ENCODE results near the gene PPIL3.

DNA sequence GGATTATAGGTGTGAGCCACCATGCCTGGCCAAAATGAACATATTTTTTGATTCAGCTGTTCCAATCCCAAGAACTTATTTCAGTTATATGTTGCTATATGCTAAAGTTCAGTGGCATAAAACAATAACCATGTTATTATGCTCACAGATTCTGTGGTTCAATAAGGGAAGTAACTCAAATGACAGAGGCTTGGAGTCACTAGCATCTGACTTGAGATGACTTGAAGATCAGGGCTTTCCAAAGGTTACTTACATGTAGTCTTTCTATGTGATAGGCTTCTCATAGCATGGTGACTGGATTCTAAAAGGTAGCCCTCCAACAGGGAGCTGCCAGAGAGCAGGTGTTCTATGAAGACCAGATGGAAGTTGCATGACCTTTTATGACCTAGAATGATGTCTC is 41.6 kb downstream of the PPIL3 start:
- TF ChIP-seq, protein P1, sequence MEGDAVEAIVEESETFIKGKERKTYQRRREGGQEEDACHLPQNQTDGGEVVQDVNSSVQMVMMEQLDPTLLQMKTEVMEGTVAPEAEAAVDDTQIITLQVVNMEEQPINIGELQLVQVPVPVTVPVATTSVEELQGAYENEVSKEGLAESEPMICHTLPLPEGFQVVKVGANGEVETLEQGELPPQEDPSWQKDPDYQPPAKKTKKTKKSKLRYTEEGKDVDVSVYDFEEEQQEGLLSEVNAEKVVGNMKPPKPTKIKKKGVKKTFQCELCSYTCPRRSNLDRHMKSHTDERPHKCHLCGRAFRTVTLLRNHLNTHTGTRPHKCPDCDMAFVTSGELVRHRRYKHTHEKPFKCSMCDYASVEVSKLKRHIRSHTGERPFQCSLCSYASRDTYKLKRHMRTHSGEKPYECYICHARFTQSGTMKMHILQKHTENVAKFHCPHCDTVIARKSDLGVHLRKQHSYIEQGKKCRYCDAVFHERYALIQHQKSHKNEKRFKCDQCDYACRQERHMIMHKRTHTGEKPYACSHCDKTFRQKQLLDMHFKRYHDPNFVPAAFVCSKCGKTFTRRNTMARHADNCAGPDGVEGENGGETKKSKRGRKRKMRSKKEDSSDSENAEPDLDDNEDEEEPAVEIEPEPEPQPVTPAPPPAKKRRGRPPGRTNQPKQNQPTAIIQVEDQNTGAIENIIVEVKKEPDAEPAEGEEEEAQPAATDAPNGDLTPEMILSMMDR (conservative IDR thresholded peaks at IDR 0.05) = no peak
- no peak for TF ChIP-seq EZH2 (IDR thresholded peaks at IDR 0.05; ENCODE audit: low read depth)

Measured in PC-9 (cell line).